Hepatic stellate cell (primary cell): ENCODE results near the gene ITGB1BP1.

Experiments
- DNase-seq: peaks from one replicate; pipeline ENCODE4 v3.0.0; 2011; ENCODE audit warnings: low spot score

ITGB1BP1 gene, protein sequence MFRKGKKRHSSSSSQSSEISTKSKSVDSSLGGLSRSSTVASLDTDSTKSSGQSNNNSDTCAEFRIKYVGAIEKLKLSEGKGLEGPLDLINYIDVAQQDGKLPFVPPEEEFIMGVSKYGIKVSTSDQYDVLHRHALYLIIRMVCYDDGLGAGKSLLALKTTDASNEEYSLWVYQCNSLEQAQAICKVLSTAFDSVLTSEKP

DNA sequence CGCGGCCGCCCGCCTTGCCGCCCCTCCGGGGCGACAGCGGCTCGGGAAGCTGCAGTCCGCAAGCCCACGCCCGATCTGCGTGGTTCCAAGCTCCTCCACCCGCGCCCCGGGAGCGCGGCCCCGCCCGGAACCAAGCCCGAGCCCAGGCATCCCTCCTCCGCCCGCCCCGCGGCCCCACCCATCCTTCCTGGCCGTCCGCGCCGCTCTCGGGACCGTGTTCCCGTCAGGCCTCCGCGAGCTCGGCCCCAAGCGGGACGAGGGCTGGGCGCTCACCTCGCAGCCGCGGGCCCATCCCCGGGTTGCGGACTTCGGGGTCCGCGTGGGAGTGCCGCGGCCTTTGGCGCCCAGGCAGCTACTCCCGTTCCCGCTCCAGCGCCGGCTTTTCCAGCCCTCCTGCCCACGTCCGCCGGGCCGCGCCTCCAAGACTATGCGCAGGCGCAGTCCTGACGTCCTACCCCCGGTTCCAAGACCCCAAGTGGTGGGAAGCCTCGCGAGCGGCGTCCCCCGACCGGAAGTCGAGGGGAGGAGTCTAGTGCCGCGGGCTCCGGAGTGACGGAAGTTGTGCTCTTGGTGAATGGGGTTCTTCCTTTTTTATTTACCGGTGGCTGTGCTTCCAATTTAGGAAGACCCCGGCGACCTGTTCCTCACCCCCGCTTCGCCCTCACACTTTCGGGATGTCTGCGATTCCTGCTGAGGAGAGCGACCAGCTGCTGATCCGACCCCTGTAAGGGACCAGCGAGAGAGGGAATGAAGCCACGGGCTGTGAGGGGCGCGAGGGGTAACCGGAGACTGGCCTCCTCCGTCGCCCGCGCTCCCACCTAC lies at the start of gene ITGB1BP1, which contains the start of gene CPSF3:
Gene ITGB1BP1, minus strand, starts transcription at position 429 of the 822 bp plus-strand sequence. CDS start 4,831 bp downstream, outside the sequence.
Gene CPSF3, plus strand, starts transcription at position 555 of the 822 bp plus-strand sequence. Its CDS starts 120 bp downstream, at position 675.
- DNase-seq, result peak; percentile 99

DNA sequence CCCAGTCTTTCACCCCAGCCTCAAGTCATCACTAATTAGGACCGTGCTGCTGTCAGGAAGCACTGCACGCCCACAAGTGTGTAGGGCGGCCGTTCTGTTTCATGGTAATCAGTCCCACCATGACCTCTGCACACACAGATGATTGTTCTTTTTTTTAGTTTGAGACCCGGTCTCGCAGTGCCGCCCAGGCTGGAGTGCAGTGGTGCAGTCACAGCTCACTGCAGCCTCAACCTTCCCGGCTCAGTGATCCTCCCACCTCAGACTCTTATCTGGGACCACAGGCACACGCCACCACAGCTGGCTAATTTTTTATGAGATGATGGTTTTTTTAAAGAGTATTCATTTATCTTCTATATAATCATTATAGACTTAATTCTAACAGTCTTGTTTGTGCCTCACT lies 49.2 kb upstream of the ITGB1BP1 start:
- no peak for DNase-seq

DNA sequence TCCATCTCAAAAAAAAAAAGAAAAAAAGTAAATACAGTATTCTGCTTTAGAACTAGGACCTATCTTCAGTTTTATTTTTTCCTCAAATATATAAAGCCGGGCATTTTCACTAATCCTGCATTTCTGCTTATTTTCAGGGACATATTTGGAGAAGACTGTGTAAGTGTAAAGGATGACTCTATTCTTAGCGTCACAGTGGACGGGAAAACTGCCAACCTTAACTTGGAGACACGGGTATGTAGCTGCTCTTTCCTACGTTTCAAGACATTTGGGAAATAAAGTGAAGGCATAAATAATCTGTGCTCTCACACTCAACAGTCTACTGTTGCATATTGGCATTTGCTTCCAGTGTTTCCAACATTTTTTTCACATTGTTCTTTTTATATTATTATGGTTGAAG lies 47.9 kb upstream of the ITGB1BP1 start:
- no peak for DNase-seq

DNA sequence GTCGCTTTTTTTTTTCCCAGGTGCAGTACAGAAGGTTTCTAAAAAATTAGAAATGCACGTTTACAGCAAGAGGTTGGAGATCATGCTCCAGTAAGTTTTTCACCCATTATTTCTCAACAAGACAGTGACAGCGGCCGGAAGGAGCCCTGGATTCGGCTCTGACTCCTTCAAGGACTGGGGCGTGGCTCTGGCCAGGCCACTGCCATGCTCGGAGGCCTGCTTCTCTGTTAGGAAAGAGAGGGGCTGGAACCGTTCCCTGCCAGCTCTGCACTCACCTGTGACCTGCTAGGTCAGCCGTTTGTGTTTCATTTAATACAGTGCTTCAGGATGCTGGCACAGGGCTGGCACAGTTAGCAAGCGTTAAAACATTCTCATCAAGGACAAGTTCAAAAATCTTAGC lies 44.4 kb upstream of the ITGB1BP1 start:
- DNase-seq, result no peak

DNA sequence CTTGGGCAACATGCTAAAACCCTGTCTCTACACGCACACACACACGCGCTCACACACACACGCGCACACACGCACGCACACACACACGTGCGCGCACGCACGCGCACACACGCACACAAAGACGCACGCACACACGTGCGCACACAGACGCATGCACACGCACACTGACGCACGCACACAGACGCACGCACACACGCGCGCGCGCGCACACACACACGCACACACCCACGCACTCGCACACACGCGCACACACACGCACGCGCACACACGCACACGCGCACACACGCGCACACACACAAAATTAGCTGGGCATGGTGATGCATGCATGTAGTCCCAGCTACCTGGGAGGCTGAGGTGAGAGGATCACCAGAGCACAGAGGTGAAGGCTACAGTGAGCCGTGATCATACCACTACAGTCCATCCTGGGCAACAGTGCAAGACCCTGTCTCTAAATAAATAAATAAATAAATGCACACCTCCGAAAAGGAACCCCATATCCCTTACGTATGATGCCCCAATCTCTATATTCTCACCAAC lies 42.9 kb upstream of the ITGB1BP1 start:
- no peak for DNase-seq

DNA sequence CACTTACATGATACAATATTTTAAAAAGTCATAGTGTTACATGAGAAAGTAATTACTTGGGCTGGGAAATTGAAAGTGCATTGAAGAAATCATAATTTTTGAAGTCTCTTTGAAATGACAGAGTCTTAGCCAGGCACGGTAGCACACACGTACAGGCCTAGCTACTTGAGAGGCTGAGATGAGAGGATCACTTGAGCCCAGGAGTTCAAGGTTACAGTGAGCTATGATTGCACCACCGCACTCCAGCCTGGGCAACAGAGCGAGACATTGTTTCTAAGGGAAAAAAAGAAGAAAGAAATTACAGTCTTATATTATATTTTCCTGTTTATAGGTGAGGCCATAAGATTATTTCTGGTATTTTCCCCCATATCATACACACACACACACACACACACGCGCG lies 41.8 kb upstream of the ITGB1BP1 start:
- no peak for DNase-seq

- DNase-seq, result no peak
These were observed 40.3 kb upstream of the ITGB1BP1 start for GRCh38 chr2:9463698-9464034.

DNA sequence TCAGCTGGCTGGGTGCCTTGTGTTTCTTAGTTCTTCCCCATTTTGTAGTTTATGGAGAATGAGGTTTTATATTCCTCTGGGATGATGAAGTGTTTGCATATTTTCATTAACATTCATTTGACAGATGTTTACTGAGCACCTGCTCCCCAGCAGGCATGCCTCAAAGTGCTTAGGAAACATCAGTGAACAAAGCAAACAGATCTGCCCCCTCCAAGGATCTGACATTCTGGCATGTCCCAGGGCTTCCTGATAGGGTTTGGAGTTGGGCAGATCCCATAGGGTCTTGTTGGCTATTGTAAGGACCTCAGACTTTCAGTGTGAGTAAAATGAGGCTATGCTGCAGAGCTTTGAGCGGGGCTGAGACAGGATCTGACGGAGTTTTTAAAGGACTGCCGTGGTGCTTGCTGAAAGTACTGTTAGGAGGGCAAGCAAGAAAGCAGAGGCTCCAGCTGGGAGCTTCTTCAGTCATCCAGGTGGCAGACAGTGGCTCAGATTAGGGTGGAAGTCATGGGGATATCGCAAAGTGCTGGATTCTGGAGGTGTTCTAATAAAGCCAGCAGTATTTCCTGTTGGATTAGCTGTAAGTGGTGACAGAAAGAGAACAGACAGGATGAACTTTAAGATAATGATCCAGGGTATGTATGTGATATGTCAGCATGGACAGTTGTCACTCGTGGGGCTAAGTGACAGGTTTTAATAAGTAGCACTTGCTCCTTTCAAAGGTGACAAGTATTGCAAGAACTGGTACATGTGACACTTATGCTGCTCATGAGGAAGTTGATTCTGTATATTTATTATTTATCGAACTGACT lies 39.8 kb upstream of the ITGB1BP1 start:
- DNase-seq, result no peak

GRCh38 chr2:9462313-9462712 lies 39.0 kb upstream of the ITGB1BP1 start:
- DNase-seq, result no peak

GRCh38 chr2:9461079-9461478 lies 37.8 kb upstream of the ITGB1BP1 start:
- DNase-seq, result no peak

- no peak for DNase-seq
These were observed 37.2 kb upstream of the ITGB1BP1 start for GRCh38 chr2:9460441-9461017.

DNA sequence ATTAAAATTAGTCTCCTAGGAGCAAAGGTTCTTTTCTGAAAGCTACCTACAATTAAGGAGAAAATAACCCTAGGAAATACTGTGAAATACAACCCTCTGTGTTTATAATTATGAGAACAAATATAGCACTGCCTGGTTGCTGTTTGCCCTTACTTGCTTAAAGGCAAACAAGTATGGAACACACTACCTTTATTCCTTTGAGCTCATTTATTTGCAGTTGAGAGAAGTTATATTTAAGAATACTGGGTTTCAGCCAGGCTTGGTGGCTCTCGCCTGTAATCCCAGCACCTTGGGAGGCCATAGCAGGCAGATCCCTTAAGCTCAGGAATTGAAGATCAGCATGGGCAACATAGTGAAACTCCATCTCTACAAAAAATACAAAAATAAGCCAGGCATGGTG lies 27.9 kb upstream of the ITGB1BP1 start:
- no peak for DNase-seq

GRCh38 chr2:9445089-9445488 lies 21.8 kb upstream of the ITGB1BP1 start:
- no peak for DNase-seq

DNA sequence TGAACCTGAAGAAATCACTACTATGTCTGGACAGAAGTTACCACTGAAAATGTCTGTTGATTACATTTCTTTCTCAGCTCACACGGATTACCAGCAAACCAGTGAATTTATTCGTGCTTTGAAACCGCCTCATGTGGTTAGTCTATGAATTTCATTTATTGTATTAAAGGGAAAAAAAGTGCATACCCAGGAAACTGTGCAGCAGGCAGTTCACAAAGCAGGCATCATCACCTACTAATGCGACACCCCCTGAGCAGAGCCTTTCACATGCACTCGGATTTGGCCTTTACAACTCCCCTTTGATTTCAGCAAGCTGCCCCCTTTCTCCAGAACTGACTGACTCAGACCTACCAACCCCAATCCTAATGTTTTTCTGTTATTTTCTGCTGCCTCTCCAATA lies 20.2 kb upstream of the ITGB1BP1 start:
- DNase-seq, result no peak

- no peak for DNase-seq
These were observed 18.2 kb upstream of the ITGB1BP1 start for GRCh38 chr2:9441556-9441955.

GRCh38 chr2:9440058-9440727 lies 16.9 kb upstream of the ITGB1BP1 start:
- no peak for DNase-seq

DNA sequence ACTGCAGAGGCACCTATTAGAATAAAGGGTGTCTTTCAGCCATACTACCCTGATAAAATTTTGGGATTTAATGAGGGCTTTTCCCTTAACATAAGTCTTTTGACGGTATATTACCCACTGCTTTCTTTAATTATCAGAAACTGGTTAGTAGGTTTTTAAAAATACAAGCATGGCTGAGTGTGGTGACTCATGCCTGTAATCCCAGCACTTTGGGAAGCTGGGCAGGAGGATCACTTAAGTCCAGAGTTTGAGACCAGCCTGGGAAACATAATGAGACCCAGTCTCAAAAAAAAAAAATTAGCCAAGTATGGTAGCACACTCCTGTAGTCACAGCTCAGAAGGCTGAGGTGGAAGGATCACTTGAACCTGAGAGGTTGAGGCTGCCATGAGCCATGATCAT lies 16.2 kb upstream of the ITGB1BP1 start:
- DNase-seq, result no peak

DNA sequence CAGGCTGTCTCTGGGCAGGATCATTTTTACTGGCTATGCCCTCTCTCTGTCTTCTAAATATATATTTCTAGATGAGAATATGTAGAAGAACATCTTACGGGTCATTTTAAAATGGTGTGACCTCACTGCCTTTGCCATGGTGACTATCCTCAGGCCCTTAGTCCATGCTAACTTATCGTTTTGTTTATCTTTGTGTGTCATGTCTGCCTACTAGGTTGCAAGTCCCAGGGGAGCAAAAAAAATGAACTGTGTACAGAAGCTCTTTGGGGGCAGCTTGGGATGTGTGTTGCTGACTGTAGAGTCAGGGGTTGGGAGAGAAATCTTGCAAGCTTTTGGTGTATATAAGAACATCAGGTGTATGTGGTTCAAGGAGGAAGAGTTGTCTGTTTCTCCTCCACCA lies 11.2 kb upstream of the ITGB1BP1 start:
- peak; percentile 49 for DNase-seq

DNA sequence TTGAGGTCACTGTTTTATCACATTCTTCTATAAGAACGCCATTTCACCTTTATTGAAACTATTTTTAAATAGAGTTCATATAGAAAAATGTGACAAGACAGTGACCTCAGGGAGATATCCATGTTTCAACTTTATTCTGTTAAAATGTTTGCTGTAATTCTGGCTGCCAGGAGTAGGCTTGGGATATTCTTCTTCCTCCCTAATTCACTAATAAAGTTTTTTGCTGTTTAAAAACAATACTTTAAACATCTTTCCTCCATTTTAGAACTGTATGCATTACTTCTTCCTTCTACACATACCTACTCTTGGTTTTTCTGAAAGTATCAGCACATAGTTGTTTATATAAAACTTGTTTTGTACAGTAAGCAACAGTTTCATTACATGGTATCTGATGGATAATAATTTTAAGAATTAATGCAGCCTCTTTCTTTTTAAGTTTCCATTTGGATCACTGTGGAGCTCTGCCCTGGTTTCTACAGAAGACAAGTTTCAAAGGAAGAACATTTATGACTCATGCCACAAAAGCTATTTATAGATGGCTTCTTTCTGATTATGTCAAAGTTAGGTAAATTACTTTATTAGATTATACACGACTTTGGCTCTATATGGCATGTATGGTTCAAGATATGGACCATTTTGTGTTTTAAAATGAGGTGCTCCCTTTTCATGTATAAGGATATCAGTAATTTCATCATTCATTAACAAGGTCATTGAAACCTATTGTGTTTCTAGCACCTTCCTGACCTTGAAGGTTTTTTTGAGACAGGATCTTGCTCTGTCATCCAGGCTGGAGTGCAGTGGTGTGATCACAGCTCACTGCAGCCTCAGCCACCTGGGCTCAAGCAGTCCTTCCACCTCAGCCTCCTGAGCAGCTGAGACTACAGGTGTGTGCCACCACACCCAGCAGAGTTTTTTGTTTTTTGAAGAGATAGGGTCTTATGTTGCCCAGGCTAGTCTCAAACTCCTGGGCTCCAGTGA lies 7.3 kb upstream of the ITGB1BP1 start:
- DNase-seq, result no peak

DNA sequence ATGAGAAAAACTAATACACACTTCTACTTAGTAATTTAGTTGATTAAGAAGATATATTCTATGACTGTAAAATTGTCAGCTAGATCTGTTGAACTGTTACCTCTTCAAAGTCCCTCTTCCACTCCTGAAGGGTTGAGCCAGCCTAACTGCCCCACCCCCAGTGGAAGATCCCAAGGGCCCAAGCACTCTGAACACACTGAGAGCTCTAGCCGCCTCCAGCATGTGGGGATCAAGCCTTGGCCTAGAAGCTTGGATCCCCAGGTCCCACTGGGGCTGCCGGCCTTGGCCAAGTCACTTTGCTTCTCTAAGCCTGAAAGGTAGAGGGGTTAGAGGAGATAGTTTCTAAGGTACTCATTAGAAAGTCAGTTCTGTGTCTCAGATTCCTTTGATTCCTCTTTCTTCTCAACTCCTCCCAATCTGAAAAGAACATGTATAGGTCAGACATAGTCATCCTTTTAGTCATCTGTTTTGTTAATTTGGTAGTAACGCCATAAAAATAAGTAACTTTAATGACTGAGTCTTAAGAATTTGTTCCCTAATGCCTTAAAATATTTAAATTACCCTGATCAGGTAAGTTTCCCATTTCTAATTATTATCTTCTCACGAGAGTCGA lies 5.7 kb upstream of the ITGB1BP1 start:
- DNase-seq, result no peak
